AG10803 (cell line): ENCODE data around the gene SLC4A3.

Experiments used
- DNase-seq: peaks from one replicate; pipeline ENCODE4 v3.0.0; 2010; ENCODE audit warnings: low read depth
- H3K4me3 ChIP-seq: 2 replicates; pipeline ENCODE4 v1.5.1; 2011; ENCODE audit warnings: mild to moderate bottlenecking, low read length, control low read depth
- CTCF ChIP-seq: conservative IDR thresholded peaks from 2 replicates; pipeline ENCODE4 v1.5.1; 2011; ENCODE audit warnings: mild to moderate bottlenecking, low read length, control low read depth, inconsistent platforms

The SLC4A3 gene

DNA sequence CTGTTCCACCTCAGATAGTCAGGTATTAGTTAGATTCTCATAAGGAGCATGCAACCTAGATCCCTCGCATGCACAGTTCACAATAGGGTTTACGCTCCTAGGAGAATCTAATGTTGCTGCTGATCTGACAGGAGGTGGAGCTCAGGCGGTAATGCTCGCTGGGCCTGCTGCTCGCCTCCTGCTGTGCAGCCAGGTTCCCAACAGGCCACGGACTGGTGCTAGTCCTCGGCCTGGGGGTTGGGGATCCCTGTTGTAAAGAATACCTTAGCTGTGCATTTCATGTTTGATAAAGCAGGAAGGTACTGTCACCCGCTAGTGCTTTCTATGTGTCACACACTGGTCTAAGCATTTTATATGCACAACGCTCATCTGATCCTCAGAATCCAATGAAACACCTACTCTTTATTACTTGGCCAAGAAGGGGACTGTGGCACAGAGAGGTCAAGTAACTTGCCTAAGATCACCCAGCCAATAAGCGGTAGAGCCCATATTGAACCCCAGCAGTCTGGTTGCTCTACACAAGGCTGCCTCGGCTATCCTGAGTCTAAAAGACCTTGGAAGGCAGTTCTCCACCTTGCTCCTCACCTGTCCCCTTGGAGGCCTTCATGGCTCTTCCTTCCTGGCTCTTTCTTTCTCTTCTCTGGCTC, 35.8 kb downstream of the SLC4A3 start:
- no peak overlapping the region for H3K4me3 ChIP-seq
- no peak for TF ChIP-seq CTCF
- DNase-seq = no peak

- no peak for DNase-seq
- no peak for TF ChIP-seq CTCF
- H3K4me3 ChIP-seq = no peak overlapping the region
Observed at GRCh38 chr2:219664041-219664440, 36.6 kb downstream of the SLC4A3 start.

DNA sequence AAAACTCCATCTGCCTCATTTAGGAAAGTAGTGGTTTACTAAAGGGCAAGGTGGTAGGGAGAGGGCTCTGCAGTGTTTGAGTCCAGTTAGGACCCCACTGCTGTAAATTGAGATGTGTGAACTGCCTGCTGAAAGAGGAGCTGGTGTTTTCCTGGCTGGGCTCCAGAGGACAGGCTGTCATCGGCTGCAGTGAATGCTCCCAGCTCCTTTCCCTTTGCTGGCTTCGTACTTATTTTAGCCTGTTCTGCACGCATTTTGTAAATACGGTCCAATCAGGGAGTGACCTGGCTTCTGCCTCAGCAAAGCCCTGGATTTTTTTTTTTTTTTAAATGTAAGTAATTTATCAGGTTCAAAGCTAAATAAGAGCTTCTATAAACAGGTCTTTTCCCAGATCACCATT, 37.5 kb downstream of the SLC4A3 start:
- no peak for TF ChIP-seq CTCF
- no peak for DNase-seq
- no peak overlapping the region for H3K4me3 ChIP-seq

GRCh38 chr2:219665926-219666325, 38.5 kb downstream of the SLC4A3 start:
- TF ChIP-seq CTCF = no peak

DNA sequence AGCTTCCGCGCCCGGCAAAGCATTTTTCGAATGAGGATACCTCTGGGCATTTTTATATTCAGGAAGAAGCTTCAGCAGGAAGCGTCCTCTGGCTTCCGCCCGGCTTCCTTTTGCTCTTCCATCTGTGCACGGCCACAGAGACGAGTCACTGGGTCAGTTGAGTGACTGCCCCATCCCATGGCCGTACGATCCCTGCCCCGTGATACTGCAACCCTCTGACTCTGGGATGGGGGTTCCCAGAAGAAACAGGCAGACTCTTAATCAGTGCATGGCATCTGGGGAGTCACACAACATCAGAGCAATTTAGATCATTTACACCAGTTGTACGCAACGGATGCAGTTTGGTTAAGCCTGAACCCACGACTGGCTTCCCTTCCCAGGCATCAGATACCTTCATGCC, 40.9 kb downstream of the SLC4A3 start:
- DNase-seq = no peak
- H3K4me3 ChIP-seq = no peak overlapping the region
- no peak for TF ChIP-seq CTCF

More at GRCh38 chr2:219665926-219666325, 38.5 kb downstream of the SLC4A3 start:
- DNase-seq = no peak
- H3K4me3 ChIP-seq = no peak overlapping the region

DNA sequence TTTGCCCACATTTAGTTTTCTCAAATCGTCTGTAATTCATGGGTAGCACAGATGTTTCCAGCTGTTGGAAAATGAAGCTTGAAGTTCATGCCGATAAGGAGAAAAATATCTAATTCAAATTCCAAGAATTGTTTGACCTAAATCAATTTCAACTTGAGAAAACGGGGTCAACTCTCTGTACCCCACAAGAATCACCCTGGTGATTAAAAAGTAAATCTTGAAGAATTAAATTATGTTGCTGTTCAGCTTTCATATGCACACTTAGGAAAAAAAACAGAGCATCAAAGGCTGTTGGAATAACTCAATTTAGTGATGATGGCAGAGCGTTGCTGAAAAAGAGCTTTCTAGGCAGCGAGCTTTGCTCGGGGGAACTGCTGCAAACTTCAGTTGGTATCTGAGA, 43.0 kb downstream of the SLC4A3 start:
- TF ChIP-seq CTCF = no peak
- H3K4me3 ChIP-seq = no peak overlapping the region
- DNase-seq = no peak

- no peak for TF ChIP-seq CTCF
- H3K4me3 ChIP-seq = no peak overlapping the region
- DNase-seq = no peak
Observed at GRCh38 chr2:219671279-219671678, 43.8 kb downstream of the SLC4A3 start.
